Iris pigment epithelial cell (primary cell): ENCODE measurements around the gene PRKCQ.

Experiments used
- DNase-seq: peaks from one replicate; pipeline ENCODE4 v3.0.0-alpha.2; 2011; ENCODE audit warnings: low read depth

Gene PRKCQ

DNA sequence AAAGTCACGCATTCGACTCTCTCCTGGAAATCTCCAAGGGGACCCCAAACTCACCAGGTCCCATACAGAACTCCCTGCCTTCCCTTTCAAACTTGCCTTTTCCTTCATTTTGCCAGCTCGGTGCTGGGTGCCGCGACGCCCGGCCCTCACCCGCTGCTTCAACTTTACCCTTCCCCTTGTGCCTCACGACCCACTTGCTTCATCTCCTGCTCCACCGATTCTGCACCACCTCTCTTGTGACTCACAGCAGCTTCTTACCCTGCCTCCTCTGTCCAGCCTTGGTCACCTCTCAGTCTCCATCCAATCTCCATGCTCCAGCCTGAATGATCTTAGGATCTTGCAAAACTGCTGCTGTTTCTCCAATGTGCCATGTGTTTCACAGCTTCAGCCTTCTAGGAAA is 59.9 kb downstream of the PRKCQ start:
- no peak for DNase-seq

DNA sequence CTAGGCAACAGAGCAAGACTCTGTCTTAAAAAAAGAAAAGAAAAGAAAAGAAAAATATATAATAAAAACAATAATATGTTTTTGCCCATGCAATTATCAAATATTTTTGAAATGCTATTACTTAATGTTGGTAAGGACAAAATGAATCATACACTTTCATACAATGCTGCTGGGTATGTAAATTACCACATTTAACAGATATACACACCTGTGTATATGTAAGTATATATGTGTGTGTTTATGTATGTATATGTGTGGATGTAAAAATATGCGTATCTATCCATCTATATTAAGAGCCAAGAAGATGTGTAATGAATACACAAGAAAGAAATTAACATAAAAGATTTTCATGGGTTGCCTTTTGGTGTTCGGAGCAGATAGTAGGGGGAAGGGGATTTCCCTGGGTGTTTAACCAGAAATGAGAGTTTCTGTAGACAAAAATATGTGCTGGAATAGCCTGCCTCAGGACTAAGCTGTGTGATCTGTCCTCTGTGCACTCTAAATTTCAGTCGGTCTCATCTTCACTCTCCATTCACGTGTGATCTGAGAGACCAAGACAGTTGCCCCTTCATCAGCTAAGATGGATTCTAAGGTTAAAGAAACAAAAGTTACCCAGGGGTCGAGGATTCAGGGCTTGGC is 61.2 kb downstream of the PRKCQ start:
- DNase-seq, result no peak

GRCh38 chr10:6516929-6517284 is 63.2 kb downstream of the PRKCQ start:
- no peak for DNase-seq

DNA sequence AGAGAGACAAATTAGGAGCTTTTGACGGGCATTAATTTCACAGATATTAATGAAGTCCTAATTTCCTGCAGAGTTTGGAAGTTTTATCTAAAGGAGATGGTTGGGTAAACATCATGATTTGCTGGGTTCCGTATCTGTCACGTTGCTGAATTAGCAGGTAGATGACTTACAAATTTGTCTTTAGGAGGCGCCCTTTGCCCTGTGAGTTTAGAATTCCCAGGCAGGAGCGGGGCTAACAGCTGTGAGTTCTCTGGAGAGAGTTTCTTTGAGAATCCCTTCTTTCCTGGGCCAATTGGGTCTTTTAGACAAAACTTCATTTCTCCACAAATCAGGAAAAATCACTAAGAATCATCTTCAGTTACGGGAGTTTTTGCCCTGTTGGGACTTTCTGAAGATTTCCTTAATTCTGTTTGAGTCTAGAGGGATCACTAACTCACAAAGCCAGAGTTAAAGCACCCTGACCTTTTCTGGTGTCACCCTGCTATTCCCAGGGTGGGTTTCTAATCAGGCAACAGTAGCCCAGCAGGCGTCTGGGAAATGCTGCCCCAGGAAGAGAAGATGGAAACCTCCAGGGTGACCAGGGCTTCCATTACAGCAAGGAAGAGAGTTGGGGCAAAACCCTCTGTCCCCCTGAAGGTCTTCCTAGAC is 63.7 kb downstream of the PRKCQ start:
- no peak for DNase-seq

DNA sequence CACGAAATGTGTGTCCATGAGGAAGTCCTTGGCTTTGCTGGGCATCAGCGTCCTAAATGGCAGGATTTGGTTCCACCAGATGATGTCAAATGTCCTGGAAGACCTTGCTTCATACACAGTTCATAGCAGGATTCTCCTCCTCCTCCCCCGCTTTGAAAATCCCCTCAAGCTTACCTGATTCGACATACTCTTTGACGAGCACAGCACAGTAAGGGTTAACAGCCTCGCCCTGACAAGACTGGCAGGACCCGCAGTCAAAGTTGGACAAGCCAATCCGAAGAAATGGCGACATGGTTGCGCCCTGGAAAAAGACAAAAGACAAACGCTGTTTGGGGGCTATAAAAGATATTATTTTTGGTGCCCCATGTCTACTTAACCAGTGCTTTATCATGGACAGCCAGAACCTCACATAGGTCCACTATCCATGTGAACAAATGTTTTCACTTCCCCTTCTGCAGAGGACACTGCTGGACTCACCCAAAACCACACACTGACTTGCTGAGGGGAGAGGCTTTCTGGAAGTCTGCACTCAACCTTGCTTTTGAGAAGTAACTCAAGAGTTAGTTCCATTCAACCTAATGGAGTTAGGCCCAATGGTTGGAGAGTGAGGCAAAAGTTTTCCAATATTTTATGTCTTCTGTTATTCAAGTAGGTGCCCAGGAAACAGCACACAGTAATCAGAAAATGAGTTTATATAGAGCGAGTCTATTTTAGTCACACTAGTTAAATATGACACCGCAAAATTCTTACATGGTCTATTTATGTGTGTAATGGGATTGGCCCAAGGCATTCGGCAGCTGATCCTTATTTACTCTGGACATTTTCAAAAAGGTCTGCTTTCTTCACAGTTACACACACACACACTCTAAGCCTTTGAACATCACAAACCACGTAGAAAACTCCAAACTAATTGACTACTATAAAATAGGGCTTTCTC is 65.0 kb downstream of the PRKCQ start:
- DNase-seq, result no peak

GRCh38 chr10:6514180-6514579 is 65.9 kb downstream of the PRKCQ start:
- DNase-seq, result no peak

DNA sequence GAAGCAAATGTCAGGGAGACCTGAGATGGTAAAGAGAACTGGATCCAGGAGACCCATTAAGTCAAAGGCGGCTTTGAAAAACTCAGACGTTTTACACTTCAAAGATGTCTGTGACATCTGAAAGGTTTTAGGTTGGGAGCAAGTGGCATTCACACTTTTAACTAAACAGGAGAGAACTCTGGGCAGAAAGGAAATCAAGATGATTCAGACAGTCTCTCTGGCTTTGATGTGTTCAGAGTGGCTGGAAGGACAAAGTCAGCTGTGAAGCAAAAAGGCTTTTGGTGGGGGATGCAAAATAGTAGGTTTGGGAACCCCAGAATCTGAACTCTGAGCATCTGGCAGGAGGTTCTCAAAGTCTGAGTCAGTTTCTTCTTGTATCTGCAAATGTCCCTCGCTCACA is 66.6 kb downstream of the PRKCQ start:
- no peak for DNase-seq

- no peak for DNase-seq
These were observed 67.9 kb downstream of the PRKCQ start for GRCh38 chr10:6512182-6512581.

GRCh38 chr10:6511347-6511746 is 68.7 kb downstream of the PRKCQ start:
- no peak for DNase-seq

DNA sequence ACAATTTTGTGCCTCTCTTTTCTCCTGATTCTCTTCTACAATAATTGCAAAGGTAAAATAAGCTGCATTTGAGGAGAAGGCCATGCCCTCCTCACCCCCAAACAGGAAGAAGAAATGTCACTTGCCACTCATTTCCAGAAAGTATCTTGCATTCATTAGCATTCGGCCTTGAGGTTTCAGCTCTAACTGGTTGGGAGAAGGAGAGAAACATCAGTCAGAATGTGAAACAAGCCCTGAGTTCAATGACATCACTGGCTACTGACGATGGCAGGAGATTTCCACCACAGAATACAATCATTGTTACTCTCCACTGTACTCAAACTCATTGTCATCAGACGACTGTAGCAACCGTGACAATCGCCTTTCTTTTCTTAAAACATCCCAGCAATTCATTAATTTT is 72.8 kb downstream of the PRKCQ start:
- no peak for DNase-seq

GRCh38 chr10:6505300-6505699 is 74.8 kb downstream of the PRKCQ start:
- DNase-seq, result no peak

DNA sequence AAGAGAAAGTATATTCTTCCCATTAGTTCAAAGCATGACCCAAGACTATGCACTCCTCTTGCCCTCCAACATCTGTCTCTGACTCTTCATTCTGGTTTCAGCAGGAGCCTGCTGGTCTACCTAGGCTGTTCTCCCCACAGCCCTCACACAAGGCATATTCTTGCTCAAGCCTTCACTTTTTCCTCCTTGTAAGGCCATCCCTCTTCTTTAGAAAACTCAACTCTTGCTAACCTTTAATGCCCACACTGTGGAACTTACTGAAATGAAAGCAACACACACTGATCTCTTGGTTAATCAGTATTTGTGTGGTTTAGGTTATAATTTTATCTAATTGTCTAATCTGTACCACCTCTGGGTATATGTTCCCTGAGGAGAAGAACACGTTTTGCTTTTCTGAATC is 75.8 kb downstream of the PRKCQ start:
- no peak for DNase-seq

GRCh38 chr10:6503171-6503570 is 76.9 kb downstream of the PRKCQ start:
- no peak for DNase-seq

DNA sequence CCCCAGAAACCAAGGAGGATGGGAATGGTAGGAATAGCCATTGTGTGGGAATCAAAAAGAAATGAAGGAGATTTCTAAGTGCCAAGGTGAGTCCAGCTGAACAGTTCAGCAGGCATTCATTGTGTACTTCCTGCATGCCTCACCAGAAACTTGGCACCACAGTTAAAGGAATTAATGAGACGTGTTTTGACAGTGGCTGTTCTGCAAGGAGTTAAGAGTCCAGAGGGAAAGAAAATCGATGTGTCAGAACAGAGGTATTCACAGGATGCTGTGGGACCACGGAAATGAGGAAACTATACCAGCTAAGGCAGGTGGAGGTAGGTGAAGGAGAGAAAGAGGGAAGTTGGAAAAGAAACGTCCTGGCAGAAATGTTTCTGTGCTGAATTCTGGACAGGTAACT is 78.1 kb downstream of the PRKCQ start:
- DNase-seq, result no peak

- DNase-seq, result no peak
These were observed 80.1 kb downstream of the PRKCQ start for GRCh38 chr10:6499974-6500373.

- DNase-seq, result no peak
These were observed 81.3 kb downstream of the PRKCQ start for GRCh38 chr10:6498771-6499170.

GRCh38 chr10:6497620-6498019 is 82.5 kb downstream of the PRKCQ start:
- no peak for DNase-seq

- no peak for DNase-seq
These were observed 85.0 kb downstream of the PRKCQ start for GRCh38 chr10:6494936-6495592.

GRCh38 chr10:6494442-6494819 is 85.6 kb downstream of the PRKCQ start:
- DNase-seq, result no peak

- peak; percentile 70 for DNase-seq
These were observed 86.3 kb downstream of the PRKCQ start for GRCh38 chr10:6493521-6494441.

GRCh38 chr10:6492896-6493295 is 87.2 kb downstream of the PRKCQ start:
- no peak for DNase-seq
